Calu3 (cell line): ENCODE measurements around the gene GABRE. TPM values are rescaled to one million over a fixed set of nuclear protein-coding genes. Genes with fewer than 3 reads are reported as not detected.

ENCODE experiments used
- BruUV-seq: library from RNA; stranded (reverse); fragments of 400-500 nt; replicated peaks from 2 replicates; lab custom pipeline; 2021; lab: Mats Ljungman, UMichigan
- CTCF ChIA-PET: fragments of 300-600 bp; sonication (Branson Sonifier 250); formaldehyde crosslinking; loops from one replicate; lab custom pipeline; 2022; ENCODE audit warnings: antibody characterized with exemption; lab: Charles Lee
- DNase-seq: peaks from one replicate; pipeline ENCODE4 v3.0.0; 2022
- H3K27ac Mint-ChIP-seq: one replicate; pipeline ENCODE4 v1.8.0; 2022; ENCODE audit warnings: mixed read lengths; ENCODE audit not compliant: unreplicated experiment
- H3K27me3 Mint-ChIP-seq: one replicate; pipeline ENCODE4 v1.8.0; 2022; ENCODE audit warnings: mixed read lengths; ENCODE audit not compliant: unreplicated experiment
- H3K36me3 Mint-ChIP-seq: one replicate; pipeline ENCODE4 v1.8.0; 2022; ENCODE audit warnings: mild to moderate bottlenecking, moderate library complexity, mixed read lengths; ENCODE audit not compliant: insufficient read depth, unreplicated experiment
- H3K4me1 Mint-ChIP-seq: one replicate; pipeline ENCODE4 v1.8.0; 2022; ENCODE audit warnings: mild to moderate bottlenecking, low read depth, mixed read lengths; ENCODE audit not compliant: unreplicated experiment
- H3K4me3 Mint-ChIP-seq: one replicate; pipeline ENCODE4 v1.8.0; 2022; ENCODE audit warnings: mild to moderate bottlenecking, low read depth, moderate library complexity, mixed read lengths; ENCODE audit not compliant: unreplicated experiment
- H3K9me3 Mint-ChIP-seq: one replicate; pipeline ENCODE4 v1.8.0; 2022; ENCODE audit warnings: low read depth, mixed read lengths; ENCODE audit not compliant: unreplicated experiment
- intact Hi-C: fragments of 100-400 bp; cut with micrococcal nuclease; formaldehyde crosslinking; loops from one replicate; pipeline ENCODE4 v1.10.0; 2022; ENCODE audit not compliant: unreplicated experiment
- total RNA-seq: library from RNA; stranded (reverse); gene quantifications from 2 replicates; pipeline ENCODE4 v1.2.3, GENCODE V29; 2022
- TF ChIP-seq, protein P1 (sequence below): fragments of 200-600 bp; IDR thresholded peaks from one replicate; pipeline ENCODE4 v1.8.0; 2022; ENCODE audit warnings: antibody characterized with exemption; ENCODE audit not compliant: unreplicated experiment

GABRE gene
- total RNA-seq, 1 experiment from 2014 or later, result 71.9 TPM

DNA sequence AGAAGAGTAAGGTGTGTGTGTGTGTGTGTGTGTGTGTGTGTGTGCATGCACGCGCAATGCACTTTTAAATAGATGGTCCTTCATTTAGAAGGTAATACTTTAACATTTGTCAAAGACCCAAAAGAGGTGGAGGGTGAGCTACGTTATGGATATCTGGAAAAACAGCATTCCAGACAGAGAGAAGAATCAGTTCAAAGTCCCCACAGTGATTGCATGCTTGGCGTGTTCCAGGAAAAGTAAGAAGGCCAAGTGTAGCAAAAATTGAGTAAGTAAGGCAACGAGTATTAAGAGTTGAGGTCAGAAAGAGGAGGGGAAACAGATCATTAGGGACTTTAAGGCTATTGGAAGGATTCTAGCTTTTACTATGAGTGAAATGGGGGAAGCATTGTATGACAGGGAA is 21.9 kb upstream of the GABRE start:
- H3K27ac Mint-ChIP-seq, result peak overlapping the region; percentile 66
- peak overlapping the region; percentile 45 for H3K4me3 Mint-ChIP-seq
- intact Hi-C loops, result no loop called here
- CTCF ChIA-PET, result interaction anchor here (0.6 kb wide), 1 partner anchor 43 kb away, joined by 3 read pairs; no protein-coding TSS in a partner anchor
- peaks cover 24% of the 10 kb centered on the region for H3K4me1 Mint-ChIP-seq
- H3K27me3 Mint-ChIP-seq, result no peaks in the 10 kb centered on the region
- H3K36me3 Mint-ChIP-seq, result no peaks in the 10 kb centered on the region
- TF ChIP-seq, protein P1, sequence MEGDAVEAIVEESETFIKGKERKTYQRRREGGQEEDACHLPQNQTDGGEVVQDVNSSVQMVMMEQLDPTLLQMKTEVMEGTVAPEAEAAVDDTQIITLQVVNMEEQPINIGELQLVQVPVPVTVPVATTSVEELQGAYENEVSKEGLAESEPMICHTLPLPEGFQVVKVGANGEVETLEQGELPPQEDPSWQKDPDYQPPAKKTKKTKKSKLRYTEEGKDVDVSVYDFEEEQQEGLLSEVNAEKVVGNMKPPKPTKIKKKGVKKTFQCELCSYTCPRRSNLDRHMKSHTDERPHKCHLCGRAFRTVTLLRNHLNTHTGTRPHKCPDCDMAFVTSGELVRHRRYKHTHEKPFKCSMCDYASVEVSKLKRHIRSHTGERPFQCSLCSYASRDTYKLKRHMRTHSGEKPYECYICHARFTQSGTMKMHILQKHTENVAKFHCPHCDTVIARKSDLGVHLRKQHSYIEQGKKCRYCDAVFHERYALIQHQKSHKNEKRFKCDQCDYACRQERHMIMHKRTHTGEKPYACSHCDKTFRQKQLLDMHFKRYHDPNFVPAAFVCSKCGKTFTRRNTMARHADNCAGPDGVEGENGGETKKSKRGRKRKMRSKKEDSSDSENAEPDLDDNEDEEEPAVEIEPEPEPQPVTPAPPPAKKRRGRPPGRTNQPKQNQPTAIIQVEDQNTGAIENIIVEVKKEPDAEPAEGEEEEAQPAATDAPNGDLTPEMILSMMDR, result no peak
- H3K9me3 Mint-ChIP-seq, result no peaks in the 10 kb centered on the region
- no TSS peak for BruUV-seq
- peak; percentile 12 for DNase-seq

DNA sequence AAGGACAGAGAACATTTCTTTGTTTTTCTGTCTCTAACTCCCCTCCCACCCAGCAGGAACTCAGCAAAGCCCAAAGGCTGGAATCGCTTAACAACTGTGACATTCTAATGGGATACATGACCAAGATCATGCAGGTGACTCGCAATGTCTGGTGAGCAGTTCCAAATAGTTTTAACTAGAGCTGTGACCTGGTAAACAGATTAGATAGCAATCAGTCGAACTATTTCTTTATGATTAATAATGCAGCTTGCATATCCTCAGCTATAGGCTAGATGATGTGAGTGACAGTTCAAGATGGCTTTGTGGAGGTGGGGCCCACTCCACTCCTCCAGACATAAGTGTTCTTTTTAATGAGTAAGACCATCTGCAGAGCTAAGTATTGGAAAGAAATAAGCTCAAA is 20.0 kb upstream of the GABRE start:
- no peak for DNase-seq
- H3K27ac Mint-ChIP-seq, result no peak overlapping the region
- peaks cover 24% of the 10 kb centered on the region for H3K4me1 Mint-ChIP-seq
- TF ChIP-seq, protein P1, result no peak
- H3K36me3 Mint-ChIP-seq, result no peaks in the 10 kb centered on the region
- intact Hi-C loops, result no loop called here
- CTCF ChIA-PET, result no interaction called here
- peaks cover 2% of the 10 kb centered on the region for H3K9me3 Mint-ChIP-seq
- H3K4me3 Mint-ChIP-seq, result no peak overlapping the region
- no peaks in the 10 kb centered on the region for H3K27me3 Mint-ChIP-seq
- BruUV-seq, result no TSS peak

DNA sequence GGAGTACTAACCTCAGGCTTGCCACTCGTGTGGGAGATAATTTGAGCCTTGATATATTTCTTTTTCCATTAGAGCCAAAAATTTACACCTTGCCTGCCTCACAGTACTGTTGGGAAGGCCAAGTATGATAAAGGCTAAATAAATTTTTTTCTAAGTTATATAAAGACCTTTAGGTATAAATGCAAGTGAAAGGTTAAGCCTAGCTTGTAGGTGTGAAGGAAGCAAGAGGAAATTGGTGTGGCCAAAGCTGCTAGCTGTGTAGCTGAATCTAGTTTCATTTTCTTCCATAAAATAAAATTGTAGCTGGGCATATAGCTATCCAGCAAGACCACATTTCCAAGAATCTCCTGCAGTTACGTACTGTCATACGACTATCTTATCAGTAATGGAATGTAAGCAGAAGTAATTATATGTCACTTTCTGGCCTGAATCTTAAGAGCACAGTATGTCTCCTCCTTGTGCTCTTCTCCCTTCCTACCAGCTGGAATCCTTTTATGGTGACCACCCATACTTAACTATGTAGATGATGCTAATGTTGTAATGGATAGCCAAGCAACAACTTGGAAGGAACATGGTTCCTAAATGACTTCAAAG is 14.3 kb upstream of the GABRE start:
- H3K4me1 Mint-ChIP-seq, result peaks cover 37% of the 10 kb centered on the region

DNA sequence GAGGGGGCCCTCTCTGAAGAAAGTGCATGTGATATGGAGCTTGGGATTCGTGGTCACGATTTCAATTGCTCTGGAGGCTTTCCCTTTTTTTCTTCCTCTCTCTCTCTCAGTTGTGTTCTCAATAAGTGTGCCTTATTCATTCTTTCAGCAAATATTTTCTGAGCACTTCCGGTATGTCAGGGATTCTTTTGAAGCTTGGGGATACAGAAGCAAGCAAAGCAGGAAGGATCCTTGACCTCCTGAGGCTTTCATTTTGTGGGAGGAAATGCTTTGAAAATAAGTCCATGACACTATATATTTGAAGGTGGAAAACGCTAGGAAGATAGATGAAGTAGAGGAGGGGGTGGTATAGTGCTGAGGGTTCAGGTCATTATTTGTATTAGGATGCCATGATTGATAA is 12.6 kb upstream of the GABRE start:
- no TSS peak for BruUV-seq
- Mint-ChIP-seq H3K27ac (no peak overlapping the region), H3K4me3 (no peak overlapping the region), H3K36me3 (peaks cover 5% of the 10 kb centered on the region), H3K27me3 (no peaks in the 10 kb centered on the region), H3K9me3 (peaks cover 9% of the 10 kb centered on the region), H3K4me1 (peaks cover 37% of the 10 kb centered on the region)
- TF ChIP-seq, protein P1, result no peak
- CTCF ChIA-PET, result no interaction called here
- intact Hi-C loops, result no loop called here
- DNase-seq, result no peak

More for the DNA sequence above, 14.3 kb upstream of the GABRE start:
- H3K27me3 Mint-ChIP-seq, result no peaks in the 10 kb centered on the region
- BruUV-seq, result no TSS peak
- DNase-seq, result no peak
- no peak overlapping the region for H3K27ac Mint-ChIP-seq
- H3K9me3 Mint-ChIP-seq, result peaks cover 9% of the 10 kb centered on the region
- TF ChIP-seq, protein P1, result no peak
- intact Hi-C loops, result no loop called here
- no peak overlapping the region for H3K4me3 Mint-ChIP-seq
- CTCF ChIA-PET, result no interaction called here
- peaks cover 5% of the 10 kb centered on the region for H3K36me3 Mint-ChIP-seq
